ENCODE measurements around the gene NRDC.
"Not testable (repeated sequence)": the region's sequence is repeated elsewhere in the genome, so short reads cannot be mapped to it uniquely, and the experiment has no call there.

The NRDC gene

GRCh38 chr1:51878616-51879336, at the start of gene NRDC:
Gene NRDC (minus strand): TSS chr1:51878727. CDS start chr1:51878615, 112 bp downstream.
- peak; percentile 81 to 98 for DNase-seq

GRCh38 chr1:51927029-51927428, 48.5 kb upstream of the NRDC start:
- DNase-seq, result no peak

GRCh38 chr1:51926171-51926812, 47.8 kb upstream of the NRDC start:
- no peak for DNase-seq

- DNase-seq, result no peak
Observed at GRCh38 chr1:51924455-51924854, 45.9 kb upstream of the NRDC start.

- no peak for DNase-seq
Observed at GRCh38 chr1:51922040-51922439, 43.5 kb upstream of the NRDC start.

- no peak for DNase-seq
Observed at GRCh38 chr1:51920130-51920529, 41.6 kb upstream of the NRDC start.

- no peak for DNase-seq
Observed at GRCh38 chr1:51919684-51920083, 41.2 kb upstream of the NRDC start.

- no peak for DNase-seq
Observed at GRCh38 chr1:51916587-51917405, 38.3 kb upstream of the NRDC start.

GRCh38 chr1:51915951-51916350, 37.4 kb upstream of the NRDC start:
- no peak for DNase-seq

GRCh38 chr1:51912881-51913280, 34.4 kb upstream of the NRDC start:
- no peak for DNase-seq

GRCh38 chr1:51910221-51911000, 31.9 kb upstream of the NRDC start:
- DNase-seq, result no peak

- DNase-seq, result no peak
Observed at GRCh38 chr1:51908499-51908898, 30.0 kb upstream of the NRDC start.

GRCh38 chr1:51907079-51907702, 28.7 kb upstream of the NRDC start:
- DNase-seq, result no peak

GRCh38 chr1:51906306-51907078, 28.0 kb upstream of the NRDC start:
- no peak for DNase-seq

GRCh38 chr1:51902456-51902855, 23.9 kb upstream of the NRDC start:
- no peak for DNase-seq

- DNase-seq, result no peak
Observed at GRCh38 chr1:51901151-51901550, 22.6 kb upstream of the NRDC start.

- no peak for DNase-seq
Observed at GRCh38 chr1:51899022-51899421, 20.5 kb upstream of the NRDC start.

- DNase-seq, result no peak
Observed at GRCh38 chr1:51898090-51898734, 19.7 kb upstream of the NRDC start.

GRCh38 chr1:51897699-51898031, 19.1 kb upstream of the NRDC start:
- DNase-seq, result no peak

GRCh38 chr1:51894748-51895147, 16.2 kb upstream of the NRDC start:
- DNase-seq, result not testable (repeated sequence)

GRCh38 chr1:51878308-51878615, 265 bp downstream of the NRDC start:
- DNase-seq, result no peak

Data from cerebellar nuclear complex (tissue), 1 donor.